ENCODE data around the gene SYPL2.

GRCh38 chr1:109488201-109488600, 21.9 kb downstream of the SYPL2 start:
- TF ChIP-seq CTCF (IDR thresholded peaks at IDR 0.05; ENCODE audit: insufficient read depth, low read length) (no peak), POLR2AphosphoS5 (IDR thresholded peaks at IDR 0.05; ENCODE audit: low read depth) (no peak)
